Subcutaneous adipose tissue (tissue), 4 donors: ENCODE results near the gene PTGER1. TPM values are rescaled to one million over a fixed set of nuclear protein-coding genes. Genes with fewer than 3 reads are reported as not detected.

ENCODE experiments used
- total RNA-seq, 4 donors: library from RNA; depleted of rRNA; stranded (reverse); fragments of >200 nt; gene quantifications; one replicate each; pipeline ENCODE4 v1.1.0, GENCODE V29; 2016
- TF ChIP-seq, protein P1 (sequence below): fragments of 450-650 bp; IDR thresholded peaks from one replicate; pipeline ENCODE4 v1.5.1; 2016; ENCODE audit warnings: low read depth, mild to moderate bottlenecking, control low read depth, antibody characterized with exemption, moderate library complexity

The PTGER1 gene
- total RNA-seq, 4 donors from 2014 or later = 0.49 TPM; not detected in 3

DNA sequence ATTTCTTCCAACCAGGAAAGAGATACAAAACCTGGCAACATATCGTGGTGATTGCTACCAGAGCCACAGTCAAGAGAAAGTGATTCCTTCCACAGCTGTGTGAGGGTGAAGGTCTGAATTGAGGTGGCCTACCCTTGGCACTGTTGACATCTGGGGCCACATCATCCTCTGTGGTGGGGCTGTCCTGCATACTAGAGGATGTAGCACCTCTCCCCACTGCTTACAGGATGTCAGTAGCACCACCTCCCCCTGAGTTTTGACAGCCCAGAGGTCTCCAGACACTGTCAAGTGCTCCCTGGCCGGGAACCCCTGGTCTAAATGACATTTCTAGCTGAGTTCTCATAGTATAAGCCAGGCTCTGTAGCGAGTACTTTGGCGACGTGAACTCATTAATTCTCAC, 15.5 kb downstream of the PTGER1 start:
- TF ChIP-seq, protein P1, sequence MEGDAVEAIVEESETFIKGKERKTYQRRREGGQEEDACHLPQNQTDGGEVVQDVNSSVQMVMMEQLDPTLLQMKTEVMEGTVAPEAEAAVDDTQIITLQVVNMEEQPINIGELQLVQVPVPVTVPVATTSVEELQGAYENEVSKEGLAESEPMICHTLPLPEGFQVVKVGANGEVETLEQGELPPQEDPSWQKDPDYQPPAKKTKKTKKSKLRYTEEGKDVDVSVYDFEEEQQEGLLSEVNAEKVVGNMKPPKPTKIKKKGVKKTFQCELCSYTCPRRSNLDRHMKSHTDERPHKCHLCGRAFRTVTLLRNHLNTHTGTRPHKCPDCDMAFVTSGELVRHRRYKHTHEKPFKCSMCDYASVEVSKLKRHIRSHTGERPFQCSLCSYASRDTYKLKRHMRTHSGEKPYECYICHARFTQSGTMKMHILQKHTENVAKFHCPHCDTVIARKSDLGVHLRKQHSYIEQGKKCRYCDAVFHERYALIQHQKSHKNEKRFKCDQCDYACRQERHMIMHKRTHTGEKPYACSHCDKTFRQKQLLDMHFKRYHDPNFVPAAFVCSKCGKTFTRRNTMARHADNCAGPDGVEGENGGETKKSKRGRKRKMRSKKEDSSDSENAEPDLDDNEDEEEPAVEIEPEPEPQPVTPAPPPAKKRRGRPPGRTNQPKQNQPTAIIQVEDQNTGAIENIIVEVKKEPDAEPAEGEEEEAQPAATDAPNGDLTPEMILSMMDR = no peak

DNA sequence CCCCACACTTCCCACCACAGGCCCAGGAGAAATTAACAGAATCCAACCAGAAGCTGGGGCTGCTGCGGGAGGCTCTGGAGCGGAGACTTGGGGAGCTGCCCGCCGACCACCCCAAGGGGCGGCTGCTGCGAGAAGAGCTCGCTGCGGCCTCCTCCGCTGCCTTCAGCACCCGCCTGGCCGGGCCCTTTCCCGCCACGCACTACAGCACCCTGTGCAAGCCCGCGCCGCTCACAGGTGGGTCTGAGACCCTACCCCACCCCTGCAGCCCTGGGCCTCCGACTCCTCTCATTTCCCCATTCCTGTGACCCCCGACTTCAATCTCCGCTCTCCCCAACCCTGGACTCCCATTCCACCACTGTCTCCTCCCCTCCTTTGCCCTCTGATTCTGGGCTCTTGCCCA, 24.3 kb downstream of the PTGER1 start:
- TF ChIP-seq, protein P1 = no peak

DNA sequence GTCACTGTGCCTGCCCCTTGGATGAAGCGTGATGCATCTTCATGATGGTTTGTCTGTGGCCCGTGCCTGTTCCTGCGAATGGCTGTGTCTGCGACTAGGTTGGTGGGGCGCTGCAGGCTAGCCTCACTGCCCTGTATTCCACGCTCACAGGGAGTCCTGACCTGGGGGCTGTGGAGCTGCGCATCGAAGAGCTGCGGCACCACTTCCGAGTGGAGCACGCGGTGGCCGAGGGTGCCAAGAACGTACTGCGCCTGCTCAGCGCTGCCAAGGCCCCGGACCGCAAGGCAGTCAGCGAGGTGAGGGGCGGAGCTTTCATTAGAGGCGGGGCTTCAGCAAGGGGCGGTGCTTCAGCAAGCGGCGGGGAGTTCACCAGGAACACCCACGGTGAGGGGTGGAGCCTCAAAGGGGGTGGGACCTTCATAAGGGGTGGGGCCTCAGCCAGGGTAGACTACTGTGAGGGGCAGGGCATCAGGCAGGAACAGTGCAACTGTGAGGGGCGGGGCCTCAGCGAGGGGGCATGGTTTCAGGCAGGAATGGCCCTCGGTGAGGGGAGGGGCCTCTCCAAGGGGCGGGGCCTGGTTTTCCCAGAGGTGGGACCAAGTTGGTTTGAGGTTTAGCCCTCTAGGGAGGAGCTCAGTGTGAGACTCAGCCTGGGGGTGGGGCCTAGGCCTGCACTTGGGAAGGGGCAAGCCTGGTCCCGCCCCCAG, 24.8 kb downstream of the PTGER1 start:
- TF ChIP-seq, protein P1 = no peak

DNA sequence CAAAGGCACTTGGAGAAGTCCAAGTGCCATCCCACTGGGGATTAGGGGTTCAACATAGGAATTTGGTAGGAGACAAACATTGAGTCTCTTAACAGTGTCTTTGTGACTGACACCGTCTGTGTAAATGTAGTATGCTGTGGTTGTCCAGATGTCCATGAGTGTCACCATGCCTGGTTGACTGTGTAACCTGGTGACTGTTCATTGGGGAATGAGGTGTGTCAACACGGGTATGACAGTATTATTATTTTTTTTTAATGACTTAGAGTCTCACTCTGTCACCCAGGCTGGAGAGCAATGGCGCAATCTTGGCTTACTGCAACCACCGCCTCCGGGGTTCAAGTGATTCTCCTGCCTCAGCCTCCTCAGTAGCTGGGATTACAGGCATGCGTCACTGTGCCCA, 25.8 kb downstream of the PTGER1 start:
- TF ChIP-seq, protein P1 = no peak

DNA sequence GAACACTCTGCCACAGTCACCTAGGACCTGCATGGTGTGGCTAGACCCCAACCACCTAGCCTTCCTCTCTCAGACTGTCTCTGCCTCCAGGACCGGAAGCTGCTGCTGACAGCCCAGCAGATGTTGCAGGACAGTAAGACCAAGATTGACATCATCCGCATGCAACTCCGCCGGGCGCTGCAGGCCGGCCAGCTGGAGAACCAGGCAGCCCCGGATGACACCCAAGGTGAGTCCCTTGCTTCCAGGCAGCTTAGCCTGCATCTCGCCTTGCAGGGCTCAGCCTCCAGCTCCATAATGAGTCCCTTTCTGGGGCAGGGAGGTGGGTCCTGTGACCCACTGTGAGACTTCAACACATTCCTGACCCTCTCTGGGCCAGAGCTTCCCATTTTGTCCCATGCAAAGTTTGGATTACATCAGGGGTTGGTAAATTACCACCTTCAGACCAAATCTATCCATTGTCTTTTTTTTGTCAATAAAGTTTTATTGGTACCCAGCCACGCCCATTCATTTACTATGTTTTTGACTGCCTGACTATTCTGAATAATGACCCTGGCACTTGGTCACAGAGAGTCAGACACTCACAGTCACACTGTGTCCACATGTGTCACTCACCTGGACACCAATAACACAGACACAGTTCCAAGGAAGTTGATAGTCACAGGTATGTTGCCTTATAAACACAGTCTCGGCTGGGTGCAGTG, 28.7 kb downstream of the PTGER1 start:
- TF ChIP-seq, protein P1 = no peak

DNA sequence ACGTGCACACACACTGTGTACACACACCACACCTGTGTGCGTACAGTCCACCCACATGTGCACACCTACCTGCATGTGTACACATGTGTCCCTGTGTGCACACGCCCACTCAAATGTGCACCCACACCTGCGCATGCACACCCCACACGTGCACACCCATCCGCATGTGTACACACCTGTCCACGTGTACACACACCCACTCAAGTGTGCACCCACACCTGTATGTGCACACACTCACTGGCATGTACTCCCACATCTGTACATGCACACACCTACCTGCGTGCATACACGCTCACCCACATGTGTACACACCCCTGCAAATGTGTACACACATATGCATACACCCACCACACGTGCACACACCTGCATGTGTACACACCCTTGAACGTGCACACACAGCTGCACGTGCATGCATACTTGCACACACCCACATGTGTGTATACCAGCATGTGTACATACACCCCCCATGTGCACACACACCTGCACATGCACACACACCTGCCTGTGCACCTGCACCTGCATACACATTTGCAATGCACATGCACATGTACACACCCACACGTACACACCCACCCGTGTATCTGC, 31.4 kb downstream of the PTGER1 start:
- TF ChIP-seq, protein P1 = no peak

DNA sequence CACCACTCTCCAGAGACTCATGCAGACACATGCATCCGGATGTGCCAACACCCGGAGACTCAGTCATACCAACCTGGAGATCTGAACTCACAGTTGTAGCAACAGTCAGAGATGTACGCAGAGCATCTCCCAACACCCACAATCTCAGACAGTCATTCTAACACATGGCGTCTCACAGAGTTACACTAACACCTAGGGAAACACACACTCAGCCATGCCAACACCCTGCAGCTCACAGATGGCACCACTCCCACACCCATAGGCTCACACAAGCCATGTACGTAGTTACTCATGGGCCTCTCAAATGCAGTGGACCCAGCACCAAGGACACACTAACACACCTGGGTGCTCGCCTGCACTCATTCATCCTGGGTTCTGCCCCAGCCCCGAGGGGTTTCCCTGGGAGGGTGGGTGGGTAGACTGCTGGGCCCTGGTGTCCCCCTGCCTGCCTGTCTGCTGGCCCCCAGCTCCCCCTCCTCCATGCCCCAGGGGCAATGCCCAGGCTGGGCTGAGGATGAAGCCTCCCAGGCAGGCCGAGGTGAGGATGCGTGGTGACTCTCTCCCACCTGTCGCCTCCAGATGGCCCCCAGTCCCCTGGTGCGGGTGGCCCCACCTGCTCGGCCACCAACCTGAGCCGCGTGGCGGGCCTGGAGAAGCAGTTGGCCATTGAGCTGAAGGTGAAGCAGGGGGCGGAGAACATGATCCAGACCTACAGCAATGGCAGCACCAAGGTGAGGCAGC, 32.1 kb downstream of the PTGER1 start:
- TF ChIP-seq, protein P1 = no peak
